Activated naive CD4-positive, alpha-beta T cell treated with anti-CD3 and anti-CD28 coated beads, Interleukin-2, amount 10 ng/mL, durations not matched to agents 5 hours and 36 hours (primary cell): ENCODE data around the gene OR51A4. TPM values are rescaled to one million over a fixed set of nuclear protein-coding genes. Genes with fewer than 3 reads are reported as not detected.

Experiments used
- total RNA-seq, 2 experiments: library from RNA; stranded (reverse); gene quantifications; one replicate each; pipeline ENCODE4 v1.2.3, GENCODE V29; 2021

The OR51A4 gene
- not detected for total RNA-seq

GRCh38 chr11:4947505-4947904 lies at the start of gene OR51A4:
TSS of gene OR51A4 (minus strand) at chr11:4947605. CDS start at chr11:4947100, 505 bp downstream.

GRCh38 chr11:4994551-4994950 lies 47.1 kb upstream of the OR51A4 start, which contains the start of gene OR51L1:
TSS of gene OR51L1 (plus strand) at chr11:4994851. CDS start at chr11:4998983, 4,132 bp downstream.

GRCh38 chr11:4955613-4956012 lies 8.2 kb upstream of the OR51A4 start, which contains the start of gene OR51A2:
TSS of gene OR51A2 (minus strand) at chr11:4955713. CDS start at chr11:4955713, 0 bp downstream.

DNA sequence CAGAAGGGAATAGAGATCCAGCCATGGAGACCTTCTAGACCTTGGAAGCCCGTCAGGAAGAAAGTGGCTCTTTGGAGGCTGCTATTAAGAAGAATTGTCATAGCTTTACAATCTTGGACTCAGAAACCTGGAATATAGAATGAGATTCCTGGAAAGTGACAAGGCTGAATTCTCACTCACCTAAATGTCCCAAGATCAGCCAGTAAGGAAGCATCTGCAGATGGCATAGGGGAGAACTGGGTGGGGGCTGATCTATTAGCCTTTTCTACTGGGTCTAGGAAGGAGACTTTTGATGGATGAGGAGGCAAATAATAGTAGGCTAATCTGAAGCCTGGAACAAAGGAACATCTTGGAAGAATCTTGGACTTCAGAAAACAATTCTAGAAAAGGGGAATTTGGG lies 23.2 kb downstream of the OR51A4 start, which contains the start of gene OR51G1:
OR51G1 (minus strand) TSS at position 101 of the 400 bp plus-strand sequence; CDS start at position 101, 0 bp downstream.

DNA sequence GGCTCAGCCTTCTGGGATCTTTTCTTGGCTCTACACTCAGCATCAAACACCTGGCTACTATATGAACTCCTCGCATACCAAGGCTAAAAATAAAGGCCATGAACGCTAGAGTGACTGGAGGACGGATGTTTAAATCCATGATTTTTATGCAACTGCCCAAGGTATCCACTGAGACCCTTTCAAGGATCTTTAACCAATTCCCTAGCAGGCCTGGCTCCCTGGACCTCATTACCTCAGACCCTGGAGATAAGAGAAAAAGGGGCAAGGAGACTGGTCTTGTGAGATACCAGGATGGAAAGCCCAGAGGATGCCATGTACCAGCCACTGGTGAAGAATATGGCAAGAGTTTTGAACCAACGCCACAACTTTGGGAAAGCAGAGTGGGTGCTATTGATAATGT lies 28.2 kb downstream of the OR51A4 start, which contains the start of gene OR51G2:
OR51G2 (minus strand) TSS at position 101 of the 400 bp plus-strand sequence. CDS start 3,687 bp downstream, outside the sequence.

DNA sequence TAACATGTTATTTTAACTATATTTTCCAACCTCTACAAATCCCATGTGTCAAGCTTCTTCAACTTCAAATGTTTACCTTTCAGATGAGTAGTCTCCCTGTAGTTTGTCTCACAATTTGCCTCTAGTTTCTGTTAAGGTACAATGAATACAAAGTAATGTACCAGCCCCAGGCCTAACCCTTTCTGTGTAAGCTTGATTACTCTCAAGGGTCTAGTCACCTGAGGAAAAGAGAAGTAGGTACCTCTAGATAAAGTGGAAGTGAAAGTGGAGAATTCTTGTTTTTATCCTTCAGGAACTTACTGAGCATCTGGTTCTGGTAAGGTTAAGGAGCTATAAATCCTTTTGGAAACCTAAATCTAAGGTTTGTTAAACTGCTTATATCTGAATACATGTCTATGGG lies 43.9 kb downstream of the OR51A4 start, which contains the start of gene OR51A7:
OR51A7 (plus strand) TSS at position 300 of the 400 bp plus-strand sequence. CDS start 3,587 bp downstream, outside the sequence.

Other genes with a start within 250 kb of the OR51A4 start
- gene OR51E2, start 249.8 kb downstream of the OR51A4 start, total RNA-seq = not detected
- not detected for gene MMP26, start 242.8 kb downstream of the OR51A4 start, total RNA-seq
- gene OR51F1, start 177.7 kb downstream of the OR51A4 start, total RNA-seq = not detected
- not detected for gene OR52R1, start 143.2 kb downstream of the OR51A4 start, total RNA-seq
- gene OR51F2, start 126.3 kb downstream of the OR51A4 start, total RNA-seq = not detected
- not detected for gene OR51S1, start 98.4 kb downstream of the OR51A4 start, total RNA-seq
- gene OR51T1, start 65.7 kb downstream of the OR51A4 start, total RNA-seq = not detected
- not detected for gene OR51A7, start 43.8 kb downstream of the OR51A4 start, total RNA-seq
- gene OR51G2, start 28.3 kb downstream of the OR51A4 start, total RNA-seq = not detected
- gene OR51G1, start 23.3 kb downstream of the OR51A4 start, total RNA-seq = not detected
- not detected for gene OR51A2, start 8.1 kb upstream of the OR51A4 start, total RNA-seq
- gene OR51L1, start 47.2 kb upstream of the OR51A4 start, total RNA-seq = not detected
- gene OR52J3, start 98.9 kb upstream of the OR51A4 start, total RNA-seq = not detected
- gene OR52E2, start 112.0 kb upstream of the OR51A4 start, total RNA-seq = not detected
- gene OR52E1, start 122.0 kb upstream of the OR51A4 start, total RNA-seq = not detected
- gene OR52A5, start 190.8 kb upstream of the OR51A4 start, total RNA-seq = not detected
- gene OR52A1, start 207.2 kb upstream of the OR51A4 start, total RNA-seq = not detected